Lung (tissue), 12 donors: ENCODE measurements around the gene ATL3. TPM values are rescaled to one million over a fixed set of nuclear protein-coding genes. Genes with fewer than 3 reads are reported as not detected.

Experiments used
- ATAC-seq: fragments of 200-7000 bp; cut with Tn5 transposase; one replicate; pipeline ENCODE4 v1.9.1; 2020; ENCODE audit warnings: moderate number of reproducible peaks; ENCODE audit not compliant: insufficient read depth, low FRiP score
- DNase-seq, 3 donors: peaks; one replicate each; pipeline ENCODE4 v3.0.0-alpha.2; 2013 to 2017
- H3K27ac ChIP-seq, 2 donors: one replicate each; pipeline ENCODE4 v1.5.1; 2013; ENCODE audit warnings: mild to moderate bottlenecking in 2 of 2, moderate library complexity in 2 of 2, control low read depth in 1 of 2, inconsistent platforms in 1 of 2, low read depth in 1 of 2, low read length in 1 of 2
- H3K27me3 ChIP-seq, 3 donors: one replicate each; pipeline ENCODE4 v1.5.1; 2013; ENCODE audit warnings: low read length in 2 of 3; ENCODE audit not compliant: control insufficient read depth in 3 of 3, insufficient read depth in 3 of 3
- H3K36me3 ChIP-seq, 4 donors: one replicate each; pipeline ENCODE4 v1.5.1; 2013; ENCODE audit warnings: low read length in 4 of 4, mild to moderate bottlenecking in 1 of 4, moderate library complexity in 1 of 4; ENCODE audit not compliant: control insufficient read depth in 4 of 4, insufficient read depth in 4 of 4
- H3K4me1 ChIP-seq, 5 donors: one replicate each; pipeline ENCODE4 v1.5.1; 2013; ENCODE audit warnings: low read length in 5 of 5, mild to moderate bottlenecking in 2 of 5, moderate library complexity in 1 of 5; ENCODE audit not compliant: control insufficient read depth in 5 of 5, insufficient read depth in 5 of 5
- H3K4me3 ChIP-seq: one replicate; pipeline ENCODE4 v1.5.1; 2013; ENCODE audit warnings: mild to moderate bottlenecking, control low read depth, moderate library complexity
- H3K9ac ChIP-seq, 2 donors: one replicate each; pipeline ENCODE4 v1.5.1; 2013; ENCODE audit warnings: low read length in 2 of 2, control low read depth in 1 of 2; ENCODE audit not compliant: insufficient read depth in 1 of 2
- H3K9me3 ChIP-seq, 4 donors: one replicate each; pipeline ENCODE4 v1.5.1; 2013; ENCODE audit warnings: low read length in 3 of 4, mild to moderate bottlenecking in 1 of 4, moderate library complexity in 1 of 4; ENCODE audit not compliant: control insufficient read depth in 4 of 4, insufficient read depth in 3 of 4
- WGBS, 2 donors: extraction: QIAGEN DNeasy Blood & Tissue Kit; methylation state at CpG; one replicate each; pipeline ENCODE4 v1.1.7; 2013; 5-methylcytosine and 5-hydroxymethylcytosine counted together
- polyA plus RNA-seq, 2 donors: library from polyadenylated mRNA; stranded (reverse); fragments of 200-250 nt; gene quantifications; one replicate each; pipeline ENCODE4 v1.2.1, GENCODE V29; 2013
- total RNA-seq, 2 donors: library from RNA; depleted of rRNA in 1 of 2; stranded (reverse); fragments of >200 nt in 1 of 2; gene quantifications; one replicate each; pipeline ENCODE4 v1.2.1, GENCODE V29; 2014 to 2021
- TF ChIP-seq, protein P1 (sequence below): IDR thresholded peaks from 2 replicates; pipeline ENCODE4 v1.5.1; 2012; ENCODE audit warnings: mild to moderate bottlenecking; ENCODE audit errors: control extremely low read depth, extremely low read depth
- donor health status: control.
- donor health status: control.
- donor health status: Bipolar disorder and iron deficiency.
- donor health status: healthy.
- donor health status: DM: yes; HTN: yes; CAD: no.

The ATL3 gene
- total and polyA plus RNA-seq, 4 donors: 13.6 to 79.5 (median 33.7) TPM

DNA sequence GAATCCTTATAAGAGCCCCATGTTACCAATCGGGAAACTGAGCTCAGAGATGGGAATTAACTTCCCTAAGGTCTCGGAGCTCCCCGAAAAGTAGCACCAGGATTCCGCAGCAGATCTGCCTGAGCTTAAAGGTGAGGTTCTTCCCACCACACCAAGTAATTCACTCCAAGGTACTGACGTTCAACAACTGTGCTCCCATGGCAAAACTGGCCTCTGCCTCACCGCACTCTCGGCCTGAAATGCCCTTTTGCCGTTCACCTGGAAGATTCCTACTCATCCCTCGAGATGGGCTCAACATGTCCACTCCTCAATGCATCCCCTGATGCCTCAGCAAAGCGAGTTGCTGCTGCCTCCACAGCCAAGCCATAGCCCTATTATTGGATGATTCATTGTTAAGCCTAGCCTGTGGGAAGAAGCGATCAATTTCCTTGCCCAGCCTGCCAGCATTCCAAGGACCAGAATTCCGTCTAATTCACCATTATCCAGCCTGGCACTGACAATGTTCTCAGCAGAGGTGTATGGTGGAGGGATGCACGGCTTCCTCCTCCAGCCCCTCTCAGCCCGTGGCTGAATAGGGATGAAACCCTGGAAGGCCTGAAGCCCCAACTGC, 61.1 kb downstream of the ATL3 start:
- H3K4me3 ChIP-seq: no peak overlapping the region
- H3K4me1 ChIP-seq: peaks cover 0 to 15% (median 3%) of the 10 kb centered on the region in 5 donors

GRCh38 chr11:63609536-63609935, 61.6 kb downstream of the ATL3 start:
- ATAC-seq (no peak), DNase-seq (no peak)
- Histone ChIP-seq H3K4me3 (no peak overlapping the region), H3K9ac (no peak overlapping the region), H3K9me3 (no peaks in the 10 kb centered on the region), H3K4me1 (peaks cover 0 to 15% (median 3%) of the 10 kb centered on the region in 5 donors), H3K27me3 (peaks cover 0 to 16% (median 2%) of the 10 kb centered on the region in 3 donors), H3K27ac (peak overlapping the region; percentile 17 to 51), H3K36me3 (peaks cover 0 to 2% (median 0%) of the 10 kb centered on the region in 4 donors)
- WGBS, 2 donors: 57 to 89% methylated on average over 4 of the region's 4 CpGs
- TF ChIP-seq, protein P1, sequence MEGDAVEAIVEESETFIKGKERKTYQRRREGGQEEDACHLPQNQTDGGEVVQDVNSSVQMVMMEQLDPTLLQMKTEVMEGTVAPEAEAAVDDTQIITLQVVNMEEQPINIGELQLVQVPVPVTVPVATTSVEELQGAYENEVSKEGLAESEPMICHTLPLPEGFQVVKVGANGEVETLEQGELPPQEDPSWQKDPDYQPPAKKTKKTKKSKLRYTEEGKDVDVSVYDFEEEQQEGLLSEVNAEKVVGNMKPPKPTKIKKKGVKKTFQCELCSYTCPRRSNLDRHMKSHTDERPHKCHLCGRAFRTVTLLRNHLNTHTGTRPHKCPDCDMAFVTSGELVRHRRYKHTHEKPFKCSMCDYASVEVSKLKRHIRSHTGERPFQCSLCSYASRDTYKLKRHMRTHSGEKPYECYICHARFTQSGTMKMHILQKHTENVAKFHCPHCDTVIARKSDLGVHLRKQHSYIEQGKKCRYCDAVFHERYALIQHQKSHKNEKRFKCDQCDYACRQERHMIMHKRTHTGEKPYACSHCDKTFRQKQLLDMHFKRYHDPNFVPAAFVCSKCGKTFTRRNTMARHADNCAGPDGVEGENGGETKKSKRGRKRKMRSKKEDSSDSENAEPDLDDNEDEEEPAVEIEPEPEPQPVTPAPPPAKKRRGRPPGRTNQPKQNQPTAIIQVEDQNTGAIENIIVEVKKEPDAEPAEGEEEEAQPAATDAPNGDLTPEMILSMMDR: no peak

More for the DNA sequence above, 61.1 kb downstream of the ATL3 start:
- ATAC-seq: no peak
- WGBS, 2 donors: 93 to 96% methylated on average over 14 of the region's 14 CpGs
- Histone ChIP-seq H3K36me3 (peaks cover 0 to 2% (median 0%) of the 10 kb centered on the region in 4 donors), H3K27ac (peak overlapping the region in 1 of 2 donors; percentile 20), H3K9me3 (no peaks in the 10 kb centered on the region), H3K27me3 (peaks cover 0 to 17% (median 2%) of the 10 kb centered on the region in 3 donors), H3K9ac (no peak overlapping the region)
- TF ChIP-seq, protein P1: no peak
- DNase-seq: no peak

GRCh38 chr11:63608353-63609345, 62.5 kb downstream of the ATL3 start:
- Histone ChIP-seq H3K9me3 (no peaks in the 10 kb centered on the region), H3K27ac (peak overlapping the region; percentile 17 to 51), H3K4me1 (peaks cover 0 to 14% (median 3%) of the 10 kb centered on the region in 5 donors), H3K4me3 (no peak overlapping the region), H3K36me3 (peaks cover 0 to 2% (median 0%) of the 10 kb centered on the region in 4 donors), H3K9ac (no peak overlapping the region), H3K27me3 (peaks cover 0 to 9% (median 2%) of the 10 kb centered on the region in 3 donors)
- ATAC-seq: no peak
- no peak for DNase-seq
- TF ChIP-seq, protein P1: no peak
- WGBS, 2 donors: 83 to 90% methylated on average over 11 of the region's 11 CpGs
